GM18909 (cell line): ENCODE data around the gene MAPK12.

Experiments used
- ATAC-seq: cut with Tn5 transposase; IDR thresholded peaks from one replicate; pipeline ENCODE4 v1.9.1; 2021; ENCODE audit warnings: mild to moderate bottlenecking; ENCODE audit not compliant: unreplicated experiment, poor library complexity

MAPK12 gene

GRCh38 chr22:50261615-50262459, at the start of gene MAPK12:
MAPK12 (minus strand) TSS chr22:50261683; CDS start chr22:50261509, 174 bp downstream.
- ATAC-seq: no peak

DNA sequence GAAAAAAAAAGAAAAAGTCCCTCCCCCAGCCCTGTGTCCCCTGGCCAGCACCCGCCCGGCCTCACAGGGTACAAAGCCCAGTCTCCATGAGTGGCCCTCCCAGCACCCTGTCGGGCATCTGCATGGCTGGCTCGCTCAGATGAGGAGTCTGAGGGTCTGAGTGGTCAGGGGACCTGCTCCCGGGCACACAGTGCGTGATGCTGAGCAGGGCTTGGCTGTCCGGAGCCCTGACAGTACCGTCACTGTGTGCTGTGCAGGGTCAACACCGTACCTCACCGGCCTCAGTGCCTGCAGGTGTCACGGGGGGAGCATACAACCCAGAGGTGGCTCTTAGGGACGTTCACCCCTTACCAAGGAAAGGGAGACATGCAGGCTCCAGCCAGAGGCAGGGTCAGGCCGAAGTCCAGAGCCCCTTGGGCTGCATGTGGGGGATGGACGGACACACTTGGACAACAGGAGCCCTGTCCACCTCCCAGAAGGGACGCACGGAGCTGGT, 49.5 kb upstream of the MAPK12 start:
- ATAC-seq: no peak

DNA sequence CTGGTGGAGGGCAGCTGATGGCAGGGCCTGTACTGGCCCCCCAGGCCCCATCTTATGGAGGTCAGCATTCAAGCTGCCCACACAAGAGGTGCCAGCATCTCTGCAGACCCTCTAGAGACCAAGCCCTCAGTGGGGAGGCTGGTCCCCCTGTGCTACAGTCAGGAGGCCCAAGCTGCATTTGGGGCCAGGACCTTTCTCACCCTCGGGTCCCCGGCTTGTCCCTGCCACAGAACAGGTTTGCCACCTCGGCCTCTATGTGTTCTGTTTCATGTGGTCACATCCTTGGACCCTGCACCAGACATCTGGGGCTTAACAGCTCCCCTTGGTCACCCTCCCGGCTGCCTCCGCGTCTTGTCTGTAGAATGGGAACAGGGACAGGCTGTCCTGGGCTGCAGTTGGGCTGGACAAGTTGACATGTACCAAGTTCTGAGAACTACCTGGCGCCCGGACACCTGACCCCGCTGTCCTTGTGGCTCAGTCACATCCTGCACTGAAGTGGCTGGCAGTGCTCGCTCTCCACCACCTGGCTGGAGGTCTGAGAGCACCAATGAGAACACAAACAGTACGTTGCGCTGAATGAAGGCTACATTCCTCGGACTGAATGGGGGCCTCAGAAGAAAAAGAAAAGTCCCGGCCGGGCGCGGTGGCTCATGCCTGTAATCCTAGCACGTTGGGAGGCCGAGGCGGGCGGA, 48.7 kb upstream of the MAPK12 start:
- no peak for ATAC-seq

DNA sequence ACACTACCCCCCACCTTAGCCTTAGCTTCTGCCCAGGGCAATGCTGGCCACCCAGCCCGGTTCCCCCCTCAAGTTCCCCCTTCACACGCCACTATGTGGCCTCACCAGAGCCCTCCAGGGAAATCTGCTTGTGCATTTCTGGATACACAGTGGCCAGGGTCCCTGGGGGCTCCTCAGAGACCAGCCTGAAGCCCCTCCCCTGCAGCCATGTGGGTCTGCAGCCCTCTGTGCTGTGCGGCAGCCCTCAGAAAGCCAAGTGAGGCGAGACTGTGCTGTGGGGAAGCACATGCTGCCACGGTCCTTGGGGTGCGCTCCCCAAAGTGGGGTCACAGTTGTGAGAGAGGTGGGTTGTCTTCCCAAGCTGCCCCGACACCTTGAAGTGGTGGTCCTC, 48.1 kb upstream of the MAPK12 start:
- no peak for ATAC-seq

GRCh38 chr22:50308986-50309600, 47.6 kb upstream of the MAPK12 start:
- no peak for ATAC-seq

DNA sequence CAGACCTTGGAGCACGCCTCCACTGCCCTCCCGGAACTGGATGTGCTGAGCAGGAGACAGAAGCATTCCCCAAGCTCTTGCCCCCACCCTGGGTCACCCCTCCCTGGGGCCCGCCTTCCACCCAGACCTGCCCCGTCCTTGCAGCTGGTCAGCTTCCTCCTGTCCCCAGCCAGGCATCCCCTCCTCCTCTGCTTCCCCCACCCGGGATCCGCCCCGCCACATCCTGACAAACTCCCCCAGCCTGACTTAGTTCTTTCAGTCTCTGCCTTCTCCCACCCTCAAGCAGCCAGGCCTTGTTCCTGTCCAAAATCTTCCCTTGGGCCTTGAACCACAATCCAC, 47.1 kb upstream of the MAPK12 start:
- ATAC-seq: no peak

- ATAC-seq: no peak
These were observed 46.6 kb upstream of the MAPK12 start for GRCh38 chr22:50307890-50308596.

DNA sequence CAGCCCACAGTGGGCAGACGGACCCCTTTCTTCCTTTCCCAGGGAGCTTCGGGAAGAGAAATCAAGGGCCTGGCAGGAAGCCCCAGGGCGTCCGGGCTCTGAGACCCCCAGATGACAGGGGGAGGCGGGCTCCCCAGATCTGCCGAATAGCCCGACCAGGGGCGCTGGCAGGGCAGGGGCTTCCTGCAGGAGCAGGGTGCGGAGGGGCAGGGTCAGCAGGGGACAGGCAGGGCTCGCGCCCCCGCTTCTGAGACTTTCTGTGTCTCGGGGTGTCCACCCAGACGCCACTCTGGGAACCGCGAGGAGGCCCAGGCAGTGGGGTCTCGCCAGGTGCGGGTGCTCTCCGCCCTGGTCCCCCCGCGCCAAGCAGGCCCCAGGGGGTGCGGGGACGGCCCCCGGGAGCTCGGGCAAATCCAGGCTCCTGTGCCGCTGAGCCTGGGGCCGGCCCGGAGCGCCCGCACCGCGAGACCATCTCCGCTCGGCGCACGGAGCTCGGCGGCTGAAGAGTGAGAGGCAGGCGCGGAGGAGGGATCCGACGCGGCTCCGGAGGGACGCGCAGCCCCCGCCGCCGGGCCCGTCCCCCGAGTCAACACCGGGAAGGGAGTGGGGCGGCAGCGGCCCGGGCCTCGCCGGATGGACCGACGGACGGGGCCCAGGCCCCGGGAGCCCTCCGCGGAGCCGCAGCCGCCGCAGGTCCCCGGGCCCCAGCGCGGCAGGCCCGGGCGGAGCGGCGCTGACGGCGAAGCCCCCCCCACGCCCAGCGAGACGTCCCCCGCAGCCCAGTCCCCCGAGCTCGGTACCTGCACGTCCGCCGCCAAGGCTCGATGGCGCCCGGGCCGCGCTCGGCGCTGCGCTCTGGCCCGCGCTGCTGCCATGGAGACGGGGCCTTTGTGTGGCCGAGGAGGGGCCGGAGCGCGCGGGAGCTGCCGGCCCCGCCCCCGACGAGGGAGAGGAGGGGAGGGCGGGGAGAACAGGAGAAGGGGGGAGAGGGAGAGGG, 45.6 kb upstream of the MAPK12 start, which contains the start of gene PLXNB2:
TSS of gene PLXNB2 (minus strand) at position 894 of the 997 bp plus-strand sequence. CDS start 17,062 bp downstream, outside the sequence.
- ATAC-seq: no peak

GRCh38 chr22:50305923-50306566, 44.6 kb upstream of the MAPK12 start:
- no peak for ATAC-seq

- ATAC-seq: no peak
These were observed 44.0 kb upstream of the MAPK12 start for GRCh38 chr22:50305393-50305922.

GRCh38 chr22:50304528-50305392, 43.3 kb upstream of the MAPK12 start:
- ATAC-seq: no peak

DNA sequence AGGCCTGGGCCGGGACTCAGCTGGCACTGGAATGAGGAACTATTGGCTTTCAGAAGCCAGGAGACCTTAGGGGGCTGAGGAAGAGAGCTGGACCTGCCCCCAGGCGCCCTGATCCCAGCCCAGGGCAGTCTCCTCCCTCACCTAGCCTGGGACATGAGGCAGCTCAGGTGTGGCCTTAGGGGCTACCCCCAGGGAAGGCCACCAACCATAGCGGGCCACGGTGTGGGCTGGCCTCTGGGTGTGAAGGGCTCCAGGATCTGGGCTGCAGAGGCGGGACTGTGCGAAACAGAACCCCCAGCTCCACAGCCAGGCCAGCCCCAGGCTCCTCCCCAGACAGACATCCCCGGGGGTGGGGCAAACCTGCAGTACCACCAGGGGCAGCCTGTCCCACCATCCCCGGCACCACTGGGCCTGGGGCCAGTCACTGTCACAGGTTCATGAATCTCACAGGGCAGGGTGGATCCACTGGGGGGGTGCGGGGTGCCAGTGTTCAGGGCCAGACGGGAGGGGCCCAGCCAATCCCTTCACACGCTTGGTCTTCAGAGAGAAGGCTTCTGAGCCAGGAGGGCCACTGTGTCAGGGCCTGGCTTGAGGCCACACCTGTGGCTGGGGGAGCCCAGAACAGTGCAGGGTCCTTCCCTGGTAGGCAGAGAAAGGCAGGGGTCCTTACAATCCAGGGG, 42.5 kb upstream of the MAPK12 start:
- no peak for ATAC-seq

GRCh38 chr22:50303515-50303847, 42.0 kb upstream of the MAPK12 start:
- ATAC-seq: no peak

DNA sequence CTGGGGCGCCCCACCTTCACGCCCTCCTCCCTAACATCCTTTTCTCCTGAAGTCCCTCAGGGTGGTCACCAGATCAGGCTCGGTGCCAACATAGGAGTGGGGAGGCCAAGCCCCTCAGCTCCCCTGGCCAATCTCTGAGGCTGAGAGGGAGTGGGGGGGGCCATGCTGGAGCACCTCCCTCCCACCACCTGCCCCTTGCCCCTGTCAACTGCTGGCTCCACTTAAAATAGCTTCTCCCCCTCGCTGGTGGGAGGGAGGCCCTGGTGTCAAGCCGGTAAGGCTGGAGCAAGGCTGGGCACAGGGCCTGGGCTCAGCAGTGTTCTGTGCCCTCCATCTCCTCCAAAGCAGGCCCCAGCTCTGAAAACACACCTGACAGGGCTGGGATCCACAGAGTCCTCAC, 41.1 kb upstream of the MAPK12 start:
- ATAC-seq: no peak

GRCh38 chr22:50302041-50302541, 40.6 kb upstream of the MAPK12 start:
- ATAC-seq: no peak

GRCh38 chr22:50301581-50301991, 40.1 kb upstream of the MAPK12 start:
- ATAC-seq: no peak
